Adrenal gland (tissue), 12 donors: ENCODE data around the gene CPA5. TPM values are rescaled to one million over a fixed set of nuclear protein-coding genes. Genes with fewer than 3 reads are reported as not detected.

Source experiments
- DNase-seq, 7 donors: peaks; one replicate each; pipeline ENCODE4 v3.0.0-alpha.2; 2019 to 2020
- H3K27ac ChIP-seq, 5 donors: fragments of 200-600 bp; sonication (generic) in 4 of 5; 1 replicate in 3 of 5; 2 replicates in 2 of 5; pipeline versions ENCODE4 v1.5.1 to v1.8.0; 2016 to 2020; ENCODE audit warnings: mild to moderate bottlenecking in 1 of 5
- H3K27me3 ChIP-seq: fragments of 200-600 bp; 2 replicates; pipeline ENCODE4 v1.8.0; 2021
- H3K36me3 ChIP-seq, 2 donors: fragments of 200-600 bp; replicated peaks in 1 of 2; 1 replicate in 1 of 2; 2 replicates in 1 of 2; pipeline versions ENCODE4 v1.5.1 to v1.8.0; 2018 to 2022
- H3K4me1 ChIP-seq, 2 donors: fragments of 200-600 bp; replicated peaks in 1 of 2; 1 replicate in 1 of 2; 2 replicates in 1 of 2; pipeline versions ENCODE4 v1.5.1 to v1.8.0; 2018 to 2021
- H3K4me3 ChIP-seq, 4 donors: fragments of 200-600 bp; sonication (generic) in 3 of 4; one replicate each; pipeline ENCODE4 v1.5.1; 2016 to 2018
- H3K9me3 ChIP-seq, 3 donors: fragments of 200-600 bp; sonication (generic) in 1 of 3; replicated peaks in 1 of 3; 1 replicate in 2 of 3; 2 replicates in 1 of 3; pipeline versions ENCODE4 v1.5.1 to v1.8.0; 2016 to 2021
- POLR2A ChIP-seq, 2 donors: fragments of 450-650 bp; IDR thresholded peaks; one replicate each; pipeline ENCODE4 v1.6.1; 2017; ENCODE audit warnings: antibody characterized with exemption in 2 of 2, mild to moderate bottlenecking in 2 of 2, moderate library complexity in 1 of 2
- WGBS, 4 donors: extraction: QIAGEN DNeasy Blood & Tissue Kit in 2 of 4; methylation state at CpG; one replicate each; pipeline versions ENCODE4 v1.1.5 to v1.1.7; 2013 to 2017; 5-methylcytosine and 5-hydroxymethylcytosine counted together
- intact Hi-C, 2 donors: fragments of 100-400 bp; cut with DNase I; formaldehyde crosslinking; loops; one replicate each; pipeline versions ENCODE4 v1.14.1 to v1.15.0; 2022 to 2023
- polyA plus RNA-seq, 3 donors: library from polyadenylated mRNA; stranded (reverse); fragments of 200-250 nt in 2 of 3; fragments of 350-450 nt in 1 of 3; fragmentation: Illumina TruSeq in 1 of 3; extraction: RNeasy Lipid Tissue Mini Kit (QIAGEN cat#74804) in 1 of 3; gene quantifications; one replicate each; pipeline ENCODE4 v1.2.3, GENCODE V29; 2013 to 2014
- total RNA-seq, 9 donors: library from RNA; depleted of rRNA in 4 of 9; stranded (reverse); fragments of >200 nt in 4 of 9; fragments of 120-200 nt in 1 of 9; fragmentation: NEBNext Ultra II Directional in 1 of 9; extraction: Animal tissue kit (Norgen Biotek cat#: 25700) in 1 of 9; gene quantifications; one replicate each; pipeline versions ENCODE4 v1.1.0 to v1.2.4, GENCODE V29; 2013 to 2023
- TF ChIP-seq, protein P1 (sequence below), 6 experiments: fragments of 450-650 bp in 4 of 6; fragments of 200-600 bp in 2 of 6; sonication (generic) in 1 of 6; IDR thresholded peaks; 1 replicate in 5 of 6; 2 replicates in 1 of 6; pipeline versions ENCODE4 v1.5.1 to v1.8.0; 2016 to 2021; ENCODE audit warnings: antibody characterized with exemption in 6 of 6, mild to moderate bottlenecking in 2 of 6, moderate library complexity in 1 of 6
- donor health status: healthy with polysubstance abuse.
- donor health status: Bipolar disorder and iron deficiency.
- donor health status: DM: yes; HTN: yes; CAD: no.
- donor health status: DM: no; HTN: no; CAD: no.
- donor health status: DM: no; HTN: no; CAD: no.
- donor health status: DM: yes; HTN: yes; CAD: no.

CPA5 gene
- total and polyA plus RNA-seq, 12 donors: 0.24 to 0.65 (median 0.29) TPM; not detected in 8

GRCh38 chr7:130333832-130334231, 10.8 kb upstream of the CPA5 start:
- no peak overlapping the region for H3K4me3 ChIP-seq
- H3K27ac ChIP-seq: no peak overlapping the region
- TF ChIP-seq, protein P1, sequence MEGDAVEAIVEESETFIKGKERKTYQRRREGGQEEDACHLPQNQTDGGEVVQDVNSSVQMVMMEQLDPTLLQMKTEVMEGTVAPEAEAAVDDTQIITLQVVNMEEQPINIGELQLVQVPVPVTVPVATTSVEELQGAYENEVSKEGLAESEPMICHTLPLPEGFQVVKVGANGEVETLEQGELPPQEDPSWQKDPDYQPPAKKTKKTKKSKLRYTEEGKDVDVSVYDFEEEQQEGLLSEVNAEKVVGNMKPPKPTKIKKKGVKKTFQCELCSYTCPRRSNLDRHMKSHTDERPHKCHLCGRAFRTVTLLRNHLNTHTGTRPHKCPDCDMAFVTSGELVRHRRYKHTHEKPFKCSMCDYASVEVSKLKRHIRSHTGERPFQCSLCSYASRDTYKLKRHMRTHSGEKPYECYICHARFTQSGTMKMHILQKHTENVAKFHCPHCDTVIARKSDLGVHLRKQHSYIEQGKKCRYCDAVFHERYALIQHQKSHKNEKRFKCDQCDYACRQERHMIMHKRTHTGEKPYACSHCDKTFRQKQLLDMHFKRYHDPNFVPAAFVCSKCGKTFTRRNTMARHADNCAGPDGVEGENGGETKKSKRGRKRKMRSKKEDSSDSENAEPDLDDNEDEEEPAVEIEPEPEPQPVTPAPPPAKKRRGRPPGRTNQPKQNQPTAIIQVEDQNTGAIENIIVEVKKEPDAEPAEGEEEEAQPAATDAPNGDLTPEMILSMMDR (IDR thresholded peaks at IDR 0.05): no peak
- TF ChIP-seq POLR2A (IDR thresholded peaks at IDR 0.05): no peak
- no peaks in the 10 kb centered on the region for H3K9me3 ChIP-seq
- intact Hi-C loops: no loop called here
- WGBS, 4 donors: 86 to 92% (median 90%) methylated on average over 2 of the region's 2 CpGs
- peaks cover 0 to 9% of the 10 kb centered on the region in 2 donors for H3K4me1 ChIP-seq
- H3K27me3 ChIP-seq: no peaks in the 10 kb centered on the region
- no peak for DNase-seq
- no peaks in the 10 kb centered on the region for H3K36me3 ChIP-seq

DNA sequence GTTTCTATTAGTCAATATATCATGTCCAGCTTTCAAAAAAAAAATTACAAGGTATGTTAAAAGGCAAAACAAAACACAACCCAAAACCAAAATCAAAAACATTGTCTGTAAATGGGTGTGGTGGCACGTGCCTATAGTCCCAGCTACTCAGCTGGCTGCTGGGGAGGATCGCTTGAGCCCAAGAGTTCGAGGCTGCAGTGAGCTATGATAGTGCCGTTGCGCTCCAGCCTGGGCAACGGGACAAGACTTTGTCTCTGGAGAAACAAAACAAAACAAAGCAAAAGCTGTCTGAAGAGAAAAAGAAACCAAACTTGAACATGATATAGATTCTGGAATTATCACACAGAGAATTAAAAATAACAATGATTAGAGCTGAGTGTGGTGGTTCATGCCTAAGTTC, 10.3 kb upstream of the CPA5 start:
- Histone ChIP-seq H3K4me3 (no peak overlapping the region), H3K9me3 (no peaks in the 10 kb centered on the region), H3K27ac (no peak overlapping the region), H3K4me1 (peaks cover 0 to 9% of the 10 kb centered on the region in 2 donors), H3K36me3 (no peaks in the 10 kb centered on the region), H3K27me3 (no peaks in the 10 kb centered on the region)
- no peak for TF ChIP-seq POLR2A (IDR thresholded peaks at IDR 0.05)
- TF ChIP-seq, protein P1 (IDR thresholded peaks at IDR 0.05): no peak
- intact Hi-C loops: no loop called here
- WGBS, 4 donors: 51 to 71% (median 65%) methylated on average over 6 of the region's 6 CpGs
- DNase-seq: no peak

GRCh38 chr7:130337410-130337971, 7.1 kb upstream of the CPA5 start:
- no peak for DNase-seq
- WGBS, 4 donors: 67 to 100% (median 86%) methylated on average over 2 to 6 of the region's 6 CpGs
- H3K36me3 ChIP-seq: no peaks in the 10 kb centered on the region

DNA sequence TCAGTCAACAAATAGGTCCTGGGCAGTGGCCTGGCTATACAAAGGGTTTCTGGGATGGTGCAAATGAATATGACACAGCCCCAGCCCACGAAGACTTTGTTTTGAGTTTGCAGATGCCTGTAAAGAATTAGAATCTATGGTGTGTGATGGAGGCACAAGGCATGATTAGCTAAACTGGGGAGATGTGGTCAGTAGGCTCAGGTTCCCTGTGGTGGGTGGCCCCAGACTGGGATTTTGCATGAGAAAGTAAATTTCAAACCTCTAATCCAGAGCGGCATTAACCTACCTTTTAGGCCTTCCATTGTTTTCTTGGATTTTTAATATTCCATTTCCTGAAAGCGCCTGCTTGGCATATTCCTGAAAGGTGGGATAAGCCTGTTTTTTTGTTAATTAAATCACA, 6.4 kb upstream of the CPA5 start:
- no peak for DNase-seq
- TF ChIP-seq POLR2A (IDR thresholded peaks at IDR 0.05): no peak
- TF ChIP-seq, protein P1 (IDR thresholded peaks at IDR 0.05): no peak
- Histone ChIP-seq H3K4me1 (no peaks in the 10 kb centered on the region), H3K36me3 (no peaks in the 10 kb centered on the region), H3K4me3 (no peak overlapping the region), H3K9me3 (no peaks in the 10 kb centered on the region), H3K27me3 (no peaks in the 10 kb centered on the region), H3K27ac (no peak overlapping the region)
- WGBS, 4 donors: 90 to 99% (median 96%) methylated on average over 3 of the region's 3 CpGs
- intact Hi-C loops: no loop called here

More at GRCh38 chr7:130337410-130337971, 7.1 kb upstream of the CPA5 start:
- intact Hi-C loops: no loop called here
- no peak for TF ChIP-seq POLR2A (IDR thresholded peaks at IDR 0.05)
- TF ChIP-seq, protein P1 (IDR thresholded peaks at IDR 0.05): no peak
- H3K9me3 ChIP-seq: no peaks in the 10 kb centered on the region
- H3K27me3 ChIP-seq: no peaks in the 10 kb centered on the region
- no peak overlapping the region for H3K4me3 ChIP-seq
- H3K27ac ChIP-seq: no peak overlapping the region
- H3K4me1 ChIP-seq: no peaks in the 10 kb centered on the region
